Measurements from ENCODE around the gene AMBRA1. TPM values are rescaled to one million over a fixed set of nuclear protein-coding genes. Genes with fewer than 3 reads are reported as not detected.
"Not testable (repeated sequence)": the region's sequence is repeated elsewhere in the genome, so short reads cannot be mapped to it uniquely, and the experiment has no call there.

The AMBRA1 gene
- total RNA-seq, 1 donor = 23.7 TPM

DNA sequence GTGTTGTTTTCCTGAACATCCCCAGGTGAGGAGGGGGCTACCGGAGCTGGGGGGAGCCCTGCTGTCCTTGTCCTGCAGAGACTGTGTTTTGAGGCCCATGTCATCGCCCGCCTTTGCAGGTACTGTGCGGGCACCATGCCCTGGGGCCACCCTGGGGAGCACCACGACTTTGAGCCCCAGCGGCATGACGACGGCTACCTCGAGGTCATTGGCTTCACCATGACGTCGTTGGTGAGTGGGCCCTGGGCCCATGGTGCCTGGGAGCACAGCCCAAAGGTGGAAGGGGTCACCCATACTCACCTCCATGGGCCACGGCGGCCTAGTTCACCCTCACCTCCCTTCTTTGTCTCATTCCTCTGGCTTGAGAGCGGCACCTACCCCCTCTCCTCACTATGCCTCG, 219.0 kb downstream of the AMBRA1 start:
- DNase-seq (ENCODE audit: low read depth) = no peak
- TF ChIP-seq, protein P1, sequence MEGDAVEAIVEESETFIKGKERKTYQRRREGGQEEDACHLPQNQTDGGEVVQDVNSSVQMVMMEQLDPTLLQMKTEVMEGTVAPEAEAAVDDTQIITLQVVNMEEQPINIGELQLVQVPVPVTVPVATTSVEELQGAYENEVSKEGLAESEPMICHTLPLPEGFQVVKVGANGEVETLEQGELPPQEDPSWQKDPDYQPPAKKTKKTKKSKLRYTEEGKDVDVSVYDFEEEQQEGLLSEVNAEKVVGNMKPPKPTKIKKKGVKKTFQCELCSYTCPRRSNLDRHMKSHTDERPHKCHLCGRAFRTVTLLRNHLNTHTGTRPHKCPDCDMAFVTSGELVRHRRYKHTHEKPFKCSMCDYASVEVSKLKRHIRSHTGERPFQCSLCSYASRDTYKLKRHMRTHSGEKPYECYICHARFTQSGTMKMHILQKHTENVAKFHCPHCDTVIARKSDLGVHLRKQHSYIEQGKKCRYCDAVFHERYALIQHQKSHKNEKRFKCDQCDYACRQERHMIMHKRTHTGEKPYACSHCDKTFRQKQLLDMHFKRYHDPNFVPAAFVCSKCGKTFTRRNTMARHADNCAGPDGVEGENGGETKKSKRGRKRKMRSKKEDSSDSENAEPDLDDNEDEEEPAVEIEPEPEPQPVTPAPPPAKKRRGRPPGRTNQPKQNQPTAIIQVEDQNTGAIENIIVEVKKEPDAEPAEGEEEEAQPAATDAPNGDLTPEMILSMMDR (IDR thresholded peaks at IDR 0.05; ENCODE audit: insufficient read depth, low read depth, low read length) = no peak
- no peak overlapping the region for H3K4me3 ChIP-seq (ENCODE audit: low read depth, low read length)

- TF ChIP-seq, protein P1 (IDR thresholded peaks at IDR 0.05; ENCODE audit: insufficient read depth, low read depth, low read length) = no peak
- H3K4me3 ChIP-seq (ENCODE audit: low read depth, low read length) = no peak overlapping the region
- no peak for DNase-seq (ENCODE audit: low read depth)
These were observed 219.8 kb downstream of the AMBRA1 start for GRCh38 chr11:46373787-46374740.

DNA sequence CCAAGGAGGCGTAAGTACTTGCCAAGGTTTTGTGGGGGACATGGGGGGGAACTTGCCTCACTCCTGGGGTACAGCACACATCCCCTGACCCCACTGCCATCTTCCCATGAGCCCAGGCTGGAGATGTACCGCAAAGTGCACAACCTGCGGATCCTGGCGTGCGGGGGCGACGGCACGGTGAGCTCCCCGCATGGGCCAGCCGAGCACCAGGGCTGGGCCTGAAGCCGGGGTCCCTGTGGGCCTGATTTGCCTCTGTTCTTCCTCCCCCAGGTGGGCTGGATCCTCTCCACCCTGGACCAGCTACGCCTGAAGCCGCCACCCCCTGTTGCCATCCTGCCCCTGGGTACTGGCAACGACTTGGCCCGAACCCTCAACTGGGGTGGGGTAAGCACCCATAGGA, 221.3 kb downstream of the AMBRA1 start:
- H3K4me3 ChIP-seq (ENCODE audit: low read depth, low read length); DNase-seq (ENCODE audit: low read depth): not testable (repeated sequence)

GRCh38 chr11:46372086-46372485, 221.7 kb downstream of the AMBRA1 start:
- TF ChIP-seq, protein P1 (IDR thresholded peaks at IDR 0.05; ENCODE audit: insufficient read depth, low read depth, low read length) = no peak
- DNase-seq (ENCODE audit: low read depth) = no peak
- no peak overlapping the region for H3K4me3 ChIP-seq (ENCODE audit: low read depth, low read length)

- DNase-seq (ENCODE audit: low read depth); H3K4me3 ChIP-seq (ENCODE audit: low read depth, low read length): not testable (repeated sequence)
These were observed 222.6 kb downstream of the AMBRA1 start for GRCh38 chr11:46371262-46371661.

- DNase-seq (ENCODE audit: low read depth) = no peak
- no peak overlapping the region for H3K4me3 ChIP-seq (ENCODE audit: low read depth, low read length)
- TF ChIP-seq, protein P1 (IDR thresholded peaks at IDR 0.05; ENCODE audit: insufficient read depth, low read depth, low read length) = no peak
These were observed 223.6 kb downstream of the AMBRA1 start for GRCh38 chr11:46370253-46370652.

DNA sequence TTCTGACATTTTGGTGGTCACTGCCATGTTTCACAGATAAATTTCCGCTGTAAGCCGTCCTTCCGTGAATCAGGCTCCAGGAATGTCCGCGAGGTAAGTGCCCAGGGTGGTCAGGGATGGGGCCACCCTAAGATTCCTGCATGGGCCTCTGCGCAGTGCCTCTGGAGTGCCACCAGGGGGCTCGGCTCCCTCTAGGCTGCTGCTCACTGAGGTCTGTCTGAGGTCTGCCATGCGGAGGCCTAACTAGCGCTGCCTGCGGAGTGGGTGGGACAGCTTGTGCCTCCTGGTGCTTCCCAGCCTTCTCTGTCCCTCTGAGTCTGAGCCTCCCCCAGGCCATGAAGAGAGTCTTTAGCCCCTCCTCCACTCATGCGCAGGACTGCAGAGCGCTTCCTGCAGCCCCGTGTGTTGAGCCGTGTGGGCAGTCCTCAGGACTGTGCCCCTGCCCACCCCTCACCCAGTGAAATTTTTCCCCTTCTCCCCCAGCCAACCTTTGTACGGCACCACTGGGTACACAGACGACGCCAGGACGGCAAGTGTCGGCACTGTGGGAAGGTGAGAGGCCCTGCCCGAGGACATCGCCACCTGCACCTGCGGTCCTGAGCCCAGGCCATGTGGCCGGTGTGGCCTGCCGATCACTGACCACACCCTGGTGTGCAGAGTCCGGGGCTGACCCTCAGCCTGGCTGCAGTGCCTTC, 224.2 kb downstream of the AMBRA1 start:
- H3K4me3 ChIP-seq (ENCODE audit: low read depth, low read length) = no peak overlapping the region
- peak; percentile 77 for DNase-seq (ENCODE audit: low read depth)
- TF ChIP-seq, protein P1 (IDR thresholded peaks at IDR 0.05; ENCODE audit: insufficient read depth, low read depth, low read length) = peak; percentile 95

Data from fibroblast of villous mesenchyme (primary cell).